Measurements from ENCODE around the gene CHST2.

CHST2 gene

GRCh38 chr3:143137435-143138036 is 18.0 kb downstream of the CHST2 start:
- no peak for ATAC-seq
- H3K27ac Mint-ChIP-seq, result no peak overlapping the region

GRCh38 chr3:143138953-143139352 is 19.4 kb downstream of the CHST2 start:
- H3K27me3 Mint-ChIP-seq, result no peaks in the 10 kb centered on the region
- DNase-seq, result no peak
- H3K9me3 Mint-ChIP-seq, result no peaks in the 10 kb centered on the region
- H3K4me3 Mint-ChIP-seq, result no peak overlapping the region
- ATAC-seq, result no peak
- no peaks in the 10 kb centered on the region for H3K36me3 Mint-ChIP-seq (ENCODE audit: low read depth)
- no peak overlapping the region for H3K27ac Mint-ChIP-seq
- peaks cover 9% of the 10 kb centered on the region for H3K4me1 Mint-ChIP-seq

More at GRCh38 chr3:143137435-143138036, 18.0 kb downstream of the CHST2 start:
- no peaks in the 10 kb centered on the region for H3K36me3 Mint-ChIP-seq (ENCODE audit: low read depth)
- no peak for DNase-seq
- H3K4me3 Mint-ChIP-seq, result no peak overlapping the region
- peaks cover 16% of the 10 kb centered on the region for H3K4me1 Mint-ChIP-seq
- no peaks in the 10 kb centered on the region for H3K27me3 Mint-ChIP-seq
- no peaks in the 10 kb centered on the region for H3K9me3 Mint-ChIP-seq

- no peak overlapping the region for H3K4me3 Mint-ChIP-seq
- ATAC-seq (no peak), DNase-seq (no peak)
- H3K27ac Mint-ChIP-seq, result no peak overlapping the region
- H3K27me3 Mint-ChIP-seq, result no peaks in the 10 kb centered on the region
- peaks cover 9% of the 10 kb centered on the region for H3K4me1 Mint-ChIP-seq
- no peaks in the 10 kb centered on the region for H3K36me3 Mint-ChIP-seq (ENCODE audit: low read depth)
- H3K9me3 Mint-ChIP-seq, result no peaks in the 10 kb centered on the region
Measured at GRCh38 chr3:143139762-143140161, 20.2 kb downstream of the CHST2 start.

GRCh38 chr3:143140550-143140949 is 21.0 kb downstream of the CHST2 start:
- Mint-ChIP-seq H3K27me3 (no peaks in the 10 kb centered on the region), H3K4me1 (peaks cover 2% of the 10 kb centered on the region), H3K9me3 (no peaks in the 10 kb centered on the region), H3K36me3 (ENCODE audit: low read depth) (no peaks in the 10 kb centered on the region), H3K27ac (no peak overlapping the region), H3K4me3 (no peak overlapping the region)
- ATAC-seq (no peak), DNase-seq (no peak)

GRCh38 chr3:143142354-143142753 is 22.8 kb downstream of the CHST2 start:
- Mint-ChIP-seq H3K4me3 (no peak overlapping the region), H3K27me3 (no peaks in the 10 kb centered on the region), H3K9me3 (no peaks in the 10 kb centered on the region), H3K4me1 (no peaks in the 10 kb centered on the region), H3K27ac (no peak overlapping the region), H3K36me3 (ENCODE audit: low read depth) (no peaks in the 10 kb centered on the region)
- DNase-seq (no peak), ATAC-seq (no peak)

GRCh38 chr3:143145906-143146305 is 26.3 kb downstream of the CHST2 start:
- DNase-seq (no peak), ATAC-seq (no peak)
- H3K4me1 Mint-ChIP-seq, result peaks cover 4% of the 10 kb centered on the region
- H3K27me3 Mint-ChIP-seq, result no peaks in the 10 kb centered on the region
- H3K4me3 Mint-ChIP-seq, result no peak overlapping the region
- no peaks in the 10 kb centered on the region for H3K36me3 Mint-ChIP-seq (ENCODE audit: low read depth)
- no peaks in the 10 kb centered on the region for H3K9me3 Mint-ChIP-seq
- H3K27ac Mint-ChIP-seq, result no peak overlapping the region

- no peaks in the 10 kb centered on the region for H3K27me3 Mint-ChIP-seq
- ATAC-seq (no peak), DNase-seq (no peak)
- no peak overlapping the region for H3K27ac Mint-ChIP-seq
- H3K36me3 Mint-ChIP-seq (ENCODE audit: low read depth), result no peaks in the 10 kb centered on the region
- H3K4me3 Mint-ChIP-seq, result no peak overlapping the region
- no peaks in the 10 kb centered on the region for H3K9me3 Mint-ChIP-seq
- H3K4me1 Mint-ChIP-seq, result peaks cover 6% of the 10 kb centered on the region
Measured at GRCh38 chr3:143146486-143147274, 27.1 kb downstream of the CHST2 start.

- peaks cover 16% of the 10 kb centered on the region for H3K4me1 Mint-ChIP-seq
- H3K36me3 Mint-ChIP-seq (ENCODE audit: low read depth), result no peaks in the 10 kb centered on the region
- H3K4me3 Mint-ChIP-seq, result no peak overlapping the region
- H3K9me3 Mint-ChIP-seq, result no peaks in the 10 kb centered on the region
- ATAC-seq (no peak), DNase-seq (no peak)
- H3K27ac Mint-ChIP-seq, result no peak overlapping the region
- no peaks in the 10 kb centered on the region for H3K27me3 Mint-ChIP-seq
Measured at GRCh38 chr3:143147707-143148106, 28.1 kb downstream of the CHST2 start.

- Mint-ChIP-seq H3K36me3 (ENCODE audit: low read depth) (no peaks in the 10 kb centered on the region), H3K4me3 (no peak overlapping the region), H3K4me1 (peaks cover 27% of the 10 kb centered on the region), H3K27ac (no peak overlapping the region), H3K27me3 (no peaks in the 10 kb centered on the region), H3K9me3 (no peaks in the 10 kb centered on the region)
- DNase-seq (no peak), ATAC-seq (no peak)
Measured at GRCh38 chr3:143150071-143150470, 30.5 kb downstream of the CHST2 start.

GRCh38 chr3:143151004-143151731 is 31.6 kb downstream of the CHST2 start:
- DNase-seq (no peak), ATAC-seq (no peak)
- H3K27ac Mint-ChIP-seq, result no peak overlapping the region
- H3K4me1 Mint-ChIP-seq, result peaks cover 27% of the 10 kb centered on the region
- no peak overlapping the region for H3K4me3 Mint-ChIP-seq
- H3K36me3 Mint-ChIP-seq (ENCODE audit: low read depth), result no peaks in the 10 kb centered on the region
- H3K27me3 Mint-ChIP-seq, result no peaks in the 10 kb centered on the region
- H3K9me3 Mint-ChIP-seq, result no peaks in the 10 kb centered on the region

GRCh38 chr3:143152043-143152442 is 32.5 kb downstream of the CHST2 start:
- H3K36me3 Mint-ChIP-seq (ENCODE audit: low read depth), result no peaks in the 10 kb centered on the region
- no peaks in the 10 kb centered on the region for H3K9me3 Mint-ChIP-seq
- H3K4me1 Mint-ChIP-seq, result peaks cover 27% of the 10 kb centered on the region
- DNase-seq (no peak), ATAC-seq (no peak)
- H3K27me3 Mint-ChIP-seq, result no peaks in the 10 kb centered on the region
- H3K4me3 Mint-ChIP-seq, result no peak overlapping the region
- no peak overlapping the region for H3K27ac Mint-ChIP-seq

- no peaks in the 10 kb centered on the region for H3K36me3 Mint-ChIP-seq (ENCODE audit: low read depth)
- DNase-seq (no peak), ATAC-seq (no peak)
- no peak overlapping the region for H3K4me3 Mint-ChIP-seq
- no peaks in the 10 kb centered on the region for H3K27me3 Mint-ChIP-seq
- H3K27ac Mint-ChIP-seq, result no peak overlapping the region
- peaks cover 47% of the 10 kb centered on the region for H3K4me1 Mint-ChIP-seq
- H3K9me3 Mint-ChIP-seq, result no peaks in the 10 kb centered on the region
Measured at GRCh38 chr3:143155756-143156155, 36.2 kb downstream of the CHST2 start.

GRCh38 chr3:143158014-143158988 is 38.7 kb downstream of the CHST2 start:
- Mint-ChIP-seq H3K27me3 (no peaks in the 10 kb centered on the region), H3K4me3 (no peak overlapping the region), H3K4me1 (peaks cover 42% of the 10 kb centered on the region), H3K36me3 (ENCODE audit: low read depth) (no peaks in the 10 kb centered on the region), H3K27ac (peak overlapping the region; percentile 16), H3K9me3 (no peaks in the 10 kb centered on the region)
- DNase-seq (no peak), ATAC-seq (peak; percentile 88)

- Mint-ChIP-seq H3K4me1 (peaks cover 58% of the 10 kb centered on the region), H3K27me3 (no peaks in the 10 kb centered on the region), H3K9me3 (no peaks in the 10 kb centered on the region), H3K27ac (no peak overlapping the region), H3K36me3 (ENCODE audit: low read depth) (no peaks in the 10 kb centered on the region), H3K4me3 (no peak overlapping the region)
- ATAC-seq, result no peak
- DNase-seq, result no peak
Measured at GRCh38 chr3:143160437-143160836, 40.9 kb downstream of the CHST2 start.
